ENCODE results near the gene IFT43. TPM values are rescaled to one million over a fixed set of nuclear protein-coding genes. Genes with fewer than 3 reads are reported as not detected.
A peak's percentile ranks its signal among the peaks of the same experiment; 100 is the strongest.

Gene IFT43
- polyA plus RNA-seq, 3 donors: 10.3 to 12.4 (median 10.5) TPM

DNA sequence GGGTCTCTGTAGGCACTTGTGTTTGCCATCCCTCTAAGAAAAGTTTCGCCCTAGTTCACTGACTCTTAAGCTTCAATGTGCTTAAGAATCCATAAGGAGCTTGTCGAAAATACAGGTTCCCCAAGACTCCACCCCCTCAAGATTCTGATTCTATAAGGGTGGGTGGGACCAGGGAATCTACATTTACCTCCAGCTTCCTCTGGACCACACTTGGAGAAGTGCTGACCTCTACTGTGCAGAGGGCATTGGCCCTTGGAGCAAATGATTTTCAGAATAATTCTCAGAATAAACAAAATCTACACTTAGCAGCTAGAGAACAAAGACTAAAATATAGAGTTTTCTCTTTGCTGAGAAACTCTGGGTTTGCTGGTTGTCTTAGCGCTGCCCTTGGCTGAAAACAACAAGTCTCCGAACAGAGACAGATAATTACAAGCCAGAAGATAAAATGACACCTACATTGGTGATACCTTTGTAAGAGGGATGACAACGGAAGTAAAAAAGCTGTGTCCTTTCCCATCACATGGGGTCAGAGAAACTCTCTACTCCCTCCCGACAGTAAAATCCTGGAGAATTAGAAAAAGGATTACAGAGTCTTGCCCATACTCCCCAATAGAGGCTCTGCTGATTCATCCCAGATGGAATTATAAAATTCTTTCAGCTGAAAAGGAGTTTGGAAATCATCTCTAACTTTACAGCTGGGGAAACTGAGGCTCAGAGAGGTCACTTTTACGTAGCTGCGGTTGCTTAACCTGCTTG lies 8.6 kb upstream of the IFT43 start:
- intact Hi-C loops (cut with micrococcal nuclease): no loop called here
- DNase-seq: no peak
- Histone ChIP-seq H3K4me2 (replicated peaks; ENCODE audit: extremely low read depth, low read length, poor library complexity, severe bottlenecking) (no peak overlapping the region), H3K4me3 (replicated peaks in 1 of 3; ENCODE audit: low read depth in 2 of 3, low read length in 3 of 3) (no peak overlapping the region), H3K9ac (ENCODE audit: insufficient read depth, low read length, poor library complexity, severe bottlenecking) (no peak overlapping the region), H3K27ac (ENCODE audit: low read depth in 1 of 2, low read length in 2 of 2) (no peak overlapping the region), H3K27me3 (ENCODE audit: control insufficient read depth in 2 of 2, insufficient read depth in 2 of 2, low read length in 2 of 2) (no peaks in the 10 kb centered on the region), H3K9me3 (replicated peaks in 1 of 2; ENCODE audit: control insufficient read depth in 1 of 2, insufficient read depth in 1 of 2, low read length in 2 of 2) (no peaks in the 10 kb centered on the region), H3K79me2 (ENCODE audit: insufficient read depth, low read length) (no peaks in the 10 kb centered on the region), H2AFZ (ENCODE audit: insufficient read depth, low read depth, low read length, poor library complexity, severe bottlenecking) (no peak overlapping the region), H3K4me1 (ENCODE audit: control insufficient read depth in 1 of 2, insufficient read depth in 2 of 2, low read length in 2 of 2) (peaks cover 12 to 13% of the 10 kb centered on the region in 2 donors), H4K20me1 (ENCODE audit: insufficient read depth, low read length) (no peaks in the 10 kb centered on the region), H3K36me3 (replicated peaks in 1 of 2; ENCODE audit: control insufficient read depth in 1 of 2, insufficient read depth in 2 of 2, low read length in 2 of 2) (no peaks in the 10 kb centered on the region)
- H3K36me3 Mint-ChIP-seq: peaks cover 0 to 1% of the 10 kb centered on the region in 2 donors
- TF ChIP-seq, protein P1, sequence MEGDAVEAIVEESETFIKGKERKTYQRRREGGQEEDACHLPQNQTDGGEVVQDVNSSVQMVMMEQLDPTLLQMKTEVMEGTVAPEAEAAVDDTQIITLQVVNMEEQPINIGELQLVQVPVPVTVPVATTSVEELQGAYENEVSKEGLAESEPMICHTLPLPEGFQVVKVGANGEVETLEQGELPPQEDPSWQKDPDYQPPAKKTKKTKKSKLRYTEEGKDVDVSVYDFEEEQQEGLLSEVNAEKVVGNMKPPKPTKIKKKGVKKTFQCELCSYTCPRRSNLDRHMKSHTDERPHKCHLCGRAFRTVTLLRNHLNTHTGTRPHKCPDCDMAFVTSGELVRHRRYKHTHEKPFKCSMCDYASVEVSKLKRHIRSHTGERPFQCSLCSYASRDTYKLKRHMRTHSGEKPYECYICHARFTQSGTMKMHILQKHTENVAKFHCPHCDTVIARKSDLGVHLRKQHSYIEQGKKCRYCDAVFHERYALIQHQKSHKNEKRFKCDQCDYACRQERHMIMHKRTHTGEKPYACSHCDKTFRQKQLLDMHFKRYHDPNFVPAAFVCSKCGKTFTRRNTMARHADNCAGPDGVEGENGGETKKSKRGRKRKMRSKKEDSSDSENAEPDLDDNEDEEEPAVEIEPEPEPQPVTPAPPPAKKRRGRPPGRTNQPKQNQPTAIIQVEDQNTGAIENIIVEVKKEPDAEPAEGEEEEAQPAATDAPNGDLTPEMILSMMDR (IDR thresholded peaks at IDR 0.05): no peak
- peaks cover 5 to 24% (median 8%) of the 10 kb centered on the region in 3 donors for H3K27me3 Mint-ChIP-seq (ENCODE audit: low read depth in 3 of 3)
- peaks cover 29% of the 10 kb centered on the region for H3K4me1 Mint-ChIP-seq
- no peaks in the 10 kb centered on the region for H3K9me3 Mint-ChIP-seq
- no peak overlapping the region for H3K4me3 Mint-ChIP-seq
- WGBS (ENCODE audit: insufficient coverage): no CpG with 5 or more reads among the region's 8 CpGs
- H3K27ac Mint-ChIP-seq: peak overlapping the region in 1 of 7 donors; percentile 23

DNA sequence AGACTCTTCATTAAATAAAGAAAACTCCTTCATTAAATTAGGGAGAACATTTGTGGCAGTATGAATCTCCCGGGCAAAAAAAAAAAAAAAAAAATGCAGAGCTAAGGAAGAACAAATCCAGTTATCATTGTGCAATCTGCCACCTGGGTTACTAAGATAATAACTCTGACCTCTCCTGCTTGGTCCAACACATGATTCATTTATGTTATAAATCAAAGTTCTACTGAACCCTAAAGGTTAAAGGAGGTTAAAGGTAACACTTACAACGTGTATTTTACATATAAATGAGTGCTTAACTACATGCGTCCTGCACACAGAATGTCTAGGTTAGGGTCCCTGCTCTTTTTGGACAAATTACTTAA lies 8.0 kb upstream of the IFT43 start:
- H3K27me3 Mint-ChIP-seq (ENCODE audit: low read depth in 3 of 3): peaks cover 5 to 25% (median 8%) of the 10 kb centered on the region in 3 donors
- H3K36me3 Mint-ChIP-seq: peaks cover 0 to 1% of the 10 kb centered on the region in 2 donors
- no peaks in the 10 kb centered on the region for H4K20me1 ChIP-seq (ENCODE audit: insufficient read depth, low read length)
- H3K9me3 ChIP-seq (replicated peaks in 1 of 2; ENCODE audit: control insufficient read depth in 1 of 2, insufficient read depth in 1 of 2, low read length in 2 of 2): no peaks in the 10 kb centered on the region
- peaks cover 29% of the 10 kb centered on the region for H3K4me1 Mint-ChIP-seq
- no peaks in the 10 kb centered on the region for H3K36me3 ChIP-seq (replicated peaks in 1 of 2; ENCODE audit: control insufficient read depth in 1 of 2, insufficient read depth in 2 of 2, low read length in 2 of 2)
- no peak overlapping the region for H3K27ac ChIP-seq (ENCODE audit: low read depth in 1 of 2, low read length in 2 of 2)
- H3K79me2 ChIP-seq (ENCODE audit: insufficient read depth, low read length): no peaks in the 10 kb centered on the region
- no peak overlapping the region for H3K27ac Mint-ChIP-seq
- H3K4me1 ChIP-seq (ENCODE audit: control insufficient read depth in 1 of 2, insufficient read depth in 2 of 2, low read length in 2 of 2): peaks cover 13 to 15% of the 10 kb centered on the region in 2 donors
- H3K9ac ChIP-seq (ENCODE audit: insufficient read depth, low read length, poor library complexity, severe bottlenecking): no peak overlapping the region
- DNase-seq: no peak
- TF ChIP-seq, protein P1 (IDR thresholded peaks at IDR 0.05): no peak
- no peaks in the 10 kb centered on the region for H3K9me3 Mint-ChIP-seq
- no peak overlapping the region for H3K4me3 ChIP-seq (replicated peaks in 1 of 3; ENCODE audit: low read depth in 2 of 3, low read length in 3 of 3)
- no peaks in the 10 kb centered on the region for H3K27me3 ChIP-seq (ENCODE audit: control insufficient read depth in 2 of 2, insufficient read depth in 2 of 2, low read length in 2 of 2)
- H3K4me2 ChIP-seq (replicated peaks; ENCODE audit: extremely low read depth, low read length, poor library complexity, severe bottlenecking): no peak overlapping the region
- no CpG with 5 or more reads among the region's 3 CpGs for WGBS (ENCODE audit: insufficient coverage)
- no peak overlapping the region for H2AFZ ChIP-seq (ENCODE audit: insufficient read depth, low read depth, low read length, poor library complexity, severe bottlenecking)
- intact Hi-C loops (cut with micrococcal nuclease): no loop called here
- no peak overlapping the region for H3K4me3 Mint-ChIP-seq
